SU-DHL-6 (cell line): ENCODE measurements around the gene ADH7.

ENCODE experiments used
- H2AFZ ChIP-seq: fragments of 200-600 bp; sonication (generic); 2 replicates; pipeline ENCODE4 v1.6.1; 2014; ENCODE audit warnings: low read depth, mild to moderate bottlenecking, moderate library complexity, mixed read lengths, antibody characterized with exemption, low read length; ENCODE audit not compliant: severe bottlenecking
- H3F3A ChIP-seq: fragments of 200-600 bp; shearing (Covaris generic); 2 replicates; pipeline ENCODE4 v1.6.0; 2016; ENCODE audit warnings: antibody characterized with exemption, mild to moderate bottlenecking; ENCODE audit not compliant: insufficient read depth
- H3K27ac ChIP-seq: fragments of 200-600 bp; sonication (generic); 2 replicates; pipeline ENCODE4 v1.5.1; 2016; ENCODE audit warnings: low read depth, mild to moderate bottlenecking, low read length, moderate library complexity, mixed read lengths
- H3K27me3 ChIP-seq: fragments of 200-600 bp; sonication (generic), shearing (Covaris generic); 2 replicates; pipeline ENCODE4 v1.6.0; 2014; ENCODE audit warnings: mild to moderate bottlenecking, low read length
- H3K36me3 ChIP-seq: fragments of 200-600 bp; sonication (generic); 2 replicates; pipeline ENCODE4 v1.6.1; 2014; ENCODE audit warnings: mild to moderate bottlenecking, low read length, mixed read lengths
- H3K4me2 ChIP-seq: fragments of 300-600, 200-600 bp; shearing (Covaris generic), sonication (generic); 2 replicates; pipeline ENCODE4 v1.6.0; 2014; ENCODE audit warnings: low read length, low read depth, mild to moderate bottlenecking; ENCODE audit not compliant: poor library complexity, severe bottlenecking
- H3K4me3 ChIP-seq: fragments of 200-600 bp; sonication (generic); 2 replicates; pipeline ENCODE4 v1.5.1; 2014; ENCODE audit warnings: antibody characterized with exemption, low read length, mild to moderate bottlenecking, mixed read lengths; ENCODE audit not compliant: insufficient read depth, poor library complexity, severe bottlenecking
- H3K79me2 ChIP-seq: fragments of 200-600 bp; sonication (generic); 2 replicates; pipeline ENCODE4 v1.6.1; 2014; ENCODE audit warnings: mild to moderate bottlenecking, low read length, moderate library complexity; ENCODE audit not compliant: insufficient read depth
- H3K9ac ChIP-seq: fragments of 200-600 bp; sonication (generic); 2 replicates; pipeline ENCODE4 v1.7.0; 2014; ENCODE audit warnings: mild to moderate bottlenecking, low read length
- H3K9me2 ChIP-seq: fragments of 200-600 bp; sonication (generic); replicated peaks from 2 replicates; pipeline ENCODE4 v1.6.1; 2014; ENCODE audit warnings: low read length; ENCODE audit not compliant: insufficient read depth
- H3K9me3 ChIP-seq: fragments of 200-600 bp; sonication (generic); 2 replicates; pipeline ENCODE4 v1.6.1; 2014; ENCODE audit warnings: low read length, mixed read lengths; ENCODE audit not compliant: insufficient read depth
- H4K20me1 ChIP-seq: fragments of 200-600 bp; sonication (generic); 2 replicates; pipeline ENCODE4 v1.6.1; 2014; ENCODE audit warnings: low read depth, mild to moderate bottlenecking, antibody characterized with exemption, low read length, moderate library complexity, mixed read lengths
- EZH2phosphoT487 ChIP-seq: fragments of 200-600 bp; sonication (generic), shearing (Covaris generic); conservative IDR thresholded peaks from 2 replicates; pipeline ENCODE4 v1.6.1; 2018; ENCODE audit warnings: mild to moderate bottlenecking, antibody characterized with exemption, low read length, moderate library complexity, mixed read lengths
- TF ChIP-seq, protein P1 (sequence below): fragments of 200-600 bp; sonication (generic); IDR thresholded peaks from one replicate; pipeline ENCODE4 v1.5.1; 2017; ENCODE audit warnings: antibody characterized with exemption, mild to moderate bottlenecking, low read length, moderate library complexity; ENCODE audit not compliant: insufficient read depth, poor library complexity, severe bottlenecking

The ADH7 gene

DNA sequence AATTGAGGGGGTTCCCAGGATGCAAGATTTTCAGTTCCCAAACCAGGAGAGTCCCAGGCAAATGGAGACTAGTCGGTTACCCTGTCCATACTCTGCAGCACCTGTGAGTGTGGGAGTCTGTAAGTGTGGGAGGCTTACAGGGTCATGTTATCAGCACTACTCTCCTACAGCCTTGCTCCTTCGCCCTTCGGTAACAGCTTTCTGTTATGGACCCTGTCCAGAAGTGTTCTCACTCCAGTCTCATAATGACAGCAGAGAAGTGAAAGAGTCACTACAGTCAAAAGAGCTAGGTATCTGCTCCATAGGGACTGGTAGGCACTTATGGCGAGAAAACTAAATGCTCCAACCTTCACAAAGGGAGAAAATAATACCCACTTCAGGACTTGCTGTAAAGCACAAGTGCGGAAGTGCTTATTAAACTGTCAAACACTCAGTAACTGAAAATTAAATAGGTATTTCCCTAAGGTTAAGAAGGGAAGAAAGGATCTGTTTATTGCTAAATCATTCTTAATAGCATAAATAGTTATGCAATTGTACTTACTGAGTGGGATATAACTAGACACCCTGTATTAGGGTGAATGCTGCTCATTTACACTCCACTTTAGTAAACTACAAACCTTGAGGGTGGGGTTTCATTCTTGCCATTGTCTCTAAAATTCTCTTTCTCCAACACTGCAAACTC, 2.7 kb upstream of the ADH7 start:
- no peaks in the 10 kb centered on the region for H3K9me3 ChIP-seq
- no peaks in the 10 kb centered on the region for H4K20me1 ChIP-seq
- H3K27me3 ChIP-seq = no peaks in the 10 kb centered on the region
- no peak for TF ChIP-seq EZH2phosphoT487
- TF ChIP-seq, protein P1, sequence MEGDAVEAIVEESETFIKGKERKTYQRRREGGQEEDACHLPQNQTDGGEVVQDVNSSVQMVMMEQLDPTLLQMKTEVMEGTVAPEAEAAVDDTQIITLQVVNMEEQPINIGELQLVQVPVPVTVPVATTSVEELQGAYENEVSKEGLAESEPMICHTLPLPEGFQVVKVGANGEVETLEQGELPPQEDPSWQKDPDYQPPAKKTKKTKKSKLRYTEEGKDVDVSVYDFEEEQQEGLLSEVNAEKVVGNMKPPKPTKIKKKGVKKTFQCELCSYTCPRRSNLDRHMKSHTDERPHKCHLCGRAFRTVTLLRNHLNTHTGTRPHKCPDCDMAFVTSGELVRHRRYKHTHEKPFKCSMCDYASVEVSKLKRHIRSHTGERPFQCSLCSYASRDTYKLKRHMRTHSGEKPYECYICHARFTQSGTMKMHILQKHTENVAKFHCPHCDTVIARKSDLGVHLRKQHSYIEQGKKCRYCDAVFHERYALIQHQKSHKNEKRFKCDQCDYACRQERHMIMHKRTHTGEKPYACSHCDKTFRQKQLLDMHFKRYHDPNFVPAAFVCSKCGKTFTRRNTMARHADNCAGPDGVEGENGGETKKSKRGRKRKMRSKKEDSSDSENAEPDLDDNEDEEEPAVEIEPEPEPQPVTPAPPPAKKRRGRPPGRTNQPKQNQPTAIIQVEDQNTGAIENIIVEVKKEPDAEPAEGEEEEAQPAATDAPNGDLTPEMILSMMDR = no peak
- no peak overlapping the region for H3K4me3 ChIP-seq
- no peak overlapping the region for H2AFZ ChIP-seq
- no peaks in the 10 kb centered on the region for H3K9me2 ChIP-seq
- no peaks in the 10 kb centered on the region for H3F3A ChIP-seq
- no peaks in the 10 kb centered on the region for H3K79me2 ChIP-seq
- no peak overlapping the region for H3K4me2 ChIP-seq
- H3K36me3 ChIP-seq = no peaks in the 10 kb centered on the region
- no peak overlapping the region for H3K27ac ChIP-seq
- no peak overlapping the region for H3K9ac ChIP-seq

DNA sequence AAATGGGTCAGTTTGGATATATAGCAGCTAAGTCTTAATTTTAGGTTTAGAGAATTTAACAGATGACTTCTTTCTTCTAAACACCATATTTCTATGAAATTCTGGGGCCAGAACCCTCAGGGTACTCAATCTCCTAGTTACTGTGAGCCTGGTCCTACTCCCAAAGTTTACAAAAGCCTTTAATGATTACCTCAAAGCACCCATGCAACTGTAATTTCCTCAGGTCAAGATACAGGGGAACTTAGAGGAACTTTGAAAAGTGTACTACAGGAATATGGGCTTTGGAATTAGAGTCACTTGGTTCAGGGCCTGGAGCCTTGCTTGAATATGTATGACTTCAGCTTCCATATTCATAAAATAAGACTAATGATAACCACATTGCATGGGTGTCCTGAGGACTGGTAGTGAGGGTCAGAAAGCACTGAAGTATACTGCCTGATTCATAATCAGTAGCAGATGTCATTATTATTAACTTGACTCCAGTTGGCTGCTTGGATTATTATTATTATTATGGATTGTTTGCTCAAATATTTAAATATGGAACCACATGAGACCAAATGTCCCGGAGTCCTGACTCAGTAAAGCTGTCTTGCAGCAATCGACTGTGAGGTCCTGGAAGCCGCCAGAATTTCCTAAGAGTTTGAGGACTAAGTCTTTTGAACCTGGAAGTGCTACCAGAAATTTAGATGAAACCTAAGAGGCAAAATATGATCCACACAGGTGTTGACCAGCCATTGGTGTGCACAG, 2.0 kb upstream of the ADH7 start:
- no peak overlapping the region for H3K9ac ChIP-seq
- no peaks in the 10 kb centered on the region for H3F3A ChIP-seq
- no peak overlapping the region for H2AFZ ChIP-seq
- no peaks in the 10 kb centered on the region for H3K27me3 ChIP-seq
- no peak for TF ChIP-seq EZH2phosphoT487
- TF ChIP-seq, protein P1 = no peak
- H3K27ac ChIP-seq = no peak overlapping the region
- H3K4me3 ChIP-seq = no peak overlapping the region
- H3K79me2 ChIP-seq = no peaks in the 10 kb centered on the region
- no peaks in the 10 kb centered on the region for H3K9me2 ChIP-seq
- no peaks in the 10 kb centered on the region for H3K9me3 ChIP-seq
- H3K36me3 ChIP-seq = no peaks in the 10 kb centered on the region
- H4K20me1 ChIP-seq = no peaks in the 10 kb centered on the region
- H3K4me2 ChIP-seq = no peak overlapping the region

DNA sequence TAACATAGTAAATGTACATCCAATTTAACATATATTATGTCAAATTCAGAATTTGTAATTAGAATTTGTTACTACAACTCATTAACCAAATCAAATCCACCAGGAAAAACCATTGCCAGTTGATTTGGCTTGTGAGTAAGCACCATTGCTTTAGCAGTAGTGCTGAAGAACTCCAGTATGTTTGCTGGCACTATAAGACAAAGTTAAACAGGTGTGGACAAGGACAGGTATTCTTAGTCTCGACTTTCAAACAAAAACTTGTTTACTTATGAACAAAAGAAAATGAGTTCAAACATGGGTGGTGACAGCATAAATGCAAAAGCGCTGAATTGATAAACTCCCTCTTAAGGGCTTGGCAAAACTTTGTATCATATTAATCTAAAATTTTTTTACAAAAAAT, 1.3 kb upstream of the ADH7 start:
- Histone ChIP-seq H3K36me3 (no peaks in the 10 kb centered on the region), H3K27ac (no peak overlapping the region), H3K27me3 (no peaks in the 10 kb centered on the region), H3K9me3 (no peaks in the 10 kb centered on the region), H2AFZ (no peak overlapping the region), H3K4me2 (no peak overlapping the region), H3K9ac (no peak overlapping the region), H3K79me2 (no peaks in the 10 kb centered on the region), H4K20me1 (no peaks in the 10 kb centered on the region), H3F3A (no peaks in the 10 kb centered on the region), H3K9me2 (no peaks in the 10 kb centered on the region), H3K4me3 (no peak overlapping the region)
- no peak for TF ChIP-seq EZH2phosphoT487
- TF ChIP-seq, protein P1 = no peak
